ENCODE results near the gene LRMDA.

The LRMDA gene

DNA sequence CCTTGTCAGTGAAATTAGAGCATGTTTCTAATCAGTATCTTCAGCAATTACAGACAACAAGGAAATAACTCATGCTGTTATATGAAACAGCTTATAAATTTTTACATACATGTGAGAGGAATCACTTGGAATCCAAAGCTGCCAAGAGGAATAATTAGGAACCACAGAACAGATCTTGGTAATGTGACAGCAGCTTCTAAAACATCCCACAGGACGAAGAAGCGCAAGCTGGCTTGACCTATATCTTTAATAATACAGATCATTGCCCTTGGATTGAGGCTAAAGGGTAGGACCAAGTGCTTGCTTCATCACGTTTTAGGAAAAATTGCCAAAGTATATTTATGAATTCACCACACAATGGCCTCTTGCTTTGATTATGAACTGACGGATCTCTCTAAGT lies 869.8 kb downstream of the LRMDA start:
- DNase-seq (ENCODE audit: low read depth): no peak
- TF ChIP-seq, protein P1, sequence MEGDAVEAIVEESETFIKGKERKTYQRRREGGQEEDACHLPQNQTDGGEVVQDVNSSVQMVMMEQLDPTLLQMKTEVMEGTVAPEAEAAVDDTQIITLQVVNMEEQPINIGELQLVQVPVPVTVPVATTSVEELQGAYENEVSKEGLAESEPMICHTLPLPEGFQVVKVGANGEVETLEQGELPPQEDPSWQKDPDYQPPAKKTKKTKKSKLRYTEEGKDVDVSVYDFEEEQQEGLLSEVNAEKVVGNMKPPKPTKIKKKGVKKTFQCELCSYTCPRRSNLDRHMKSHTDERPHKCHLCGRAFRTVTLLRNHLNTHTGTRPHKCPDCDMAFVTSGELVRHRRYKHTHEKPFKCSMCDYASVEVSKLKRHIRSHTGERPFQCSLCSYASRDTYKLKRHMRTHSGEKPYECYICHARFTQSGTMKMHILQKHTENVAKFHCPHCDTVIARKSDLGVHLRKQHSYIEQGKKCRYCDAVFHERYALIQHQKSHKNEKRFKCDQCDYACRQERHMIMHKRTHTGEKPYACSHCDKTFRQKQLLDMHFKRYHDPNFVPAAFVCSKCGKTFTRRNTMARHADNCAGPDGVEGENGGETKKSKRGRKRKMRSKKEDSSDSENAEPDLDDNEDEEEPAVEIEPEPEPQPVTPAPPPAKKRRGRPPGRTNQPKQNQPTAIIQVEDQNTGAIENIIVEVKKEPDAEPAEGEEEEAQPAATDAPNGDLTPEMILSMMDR (IDR thresholded peaks at IDR 0.05; ENCODE audit: insufficient read depth, low read depth, low read length, missing control alignments): no peak
- no peak overlapping the region for H3K4me3 ChIP-seq (ENCODE audit: low read depth, low read length)

DNA sequence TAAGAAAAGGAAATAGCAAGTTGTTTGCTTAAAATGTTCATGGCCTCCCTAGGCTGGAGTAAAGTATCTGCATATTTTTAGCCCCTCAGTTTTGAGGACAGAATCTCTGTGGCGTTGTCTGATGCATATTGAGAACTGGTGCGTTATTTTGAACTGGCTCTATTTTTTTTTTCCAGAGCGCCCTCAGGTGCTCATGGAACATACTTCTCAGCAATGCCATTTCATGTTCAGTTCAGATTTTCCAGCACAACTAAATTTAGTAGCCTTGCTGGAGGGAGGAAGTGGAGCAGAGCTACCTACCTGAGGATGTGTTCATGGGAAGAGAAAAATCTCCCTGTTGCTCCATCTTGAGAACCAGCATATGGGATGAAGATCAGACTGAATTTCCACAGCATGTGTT lies 870.5 kb downstream of the LRMDA start:
- no peak overlapping the region for H3K4me3 ChIP-seq (ENCODE audit: low read depth, low read length)
- TF ChIP-seq, protein P1 (IDR thresholded peaks at IDR 0.05; ENCODE audit: insufficient read depth, low read depth, low read length, missing control alignments): no peak
- no peak for DNase-seq (ENCODE audit: low read depth)

DNA sequence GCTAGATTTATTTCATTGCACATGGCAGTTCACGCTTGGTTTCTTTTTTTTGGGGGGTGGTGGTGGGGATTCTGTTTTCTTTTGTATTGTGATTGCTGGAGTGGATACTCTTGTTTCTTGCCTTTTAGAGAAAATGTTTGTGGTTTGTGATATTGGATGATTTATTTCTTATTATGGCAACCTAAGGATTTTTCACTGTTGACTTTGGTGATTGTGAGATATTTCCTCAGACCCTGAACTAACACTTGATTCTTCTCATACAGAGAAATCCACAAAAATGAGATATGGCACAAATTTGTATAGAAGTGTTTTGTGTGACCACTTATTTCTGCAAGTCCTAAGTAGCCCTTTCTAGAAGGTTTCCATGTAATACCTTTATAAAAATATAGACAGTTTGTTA lies 871.1 kb downstream of the LRMDA start:
- DNase-seq (ENCODE audit: low read depth): no peak
- H3K4me3 ChIP-seq (ENCODE audit: low read depth, low read length): no peak overlapping the region
- TF ChIP-seq, protein P1 (IDR thresholded peaks at IDR 0.05; ENCODE audit: insufficient read depth, low read depth, low read length, missing control alignments): no peak

DNA sequence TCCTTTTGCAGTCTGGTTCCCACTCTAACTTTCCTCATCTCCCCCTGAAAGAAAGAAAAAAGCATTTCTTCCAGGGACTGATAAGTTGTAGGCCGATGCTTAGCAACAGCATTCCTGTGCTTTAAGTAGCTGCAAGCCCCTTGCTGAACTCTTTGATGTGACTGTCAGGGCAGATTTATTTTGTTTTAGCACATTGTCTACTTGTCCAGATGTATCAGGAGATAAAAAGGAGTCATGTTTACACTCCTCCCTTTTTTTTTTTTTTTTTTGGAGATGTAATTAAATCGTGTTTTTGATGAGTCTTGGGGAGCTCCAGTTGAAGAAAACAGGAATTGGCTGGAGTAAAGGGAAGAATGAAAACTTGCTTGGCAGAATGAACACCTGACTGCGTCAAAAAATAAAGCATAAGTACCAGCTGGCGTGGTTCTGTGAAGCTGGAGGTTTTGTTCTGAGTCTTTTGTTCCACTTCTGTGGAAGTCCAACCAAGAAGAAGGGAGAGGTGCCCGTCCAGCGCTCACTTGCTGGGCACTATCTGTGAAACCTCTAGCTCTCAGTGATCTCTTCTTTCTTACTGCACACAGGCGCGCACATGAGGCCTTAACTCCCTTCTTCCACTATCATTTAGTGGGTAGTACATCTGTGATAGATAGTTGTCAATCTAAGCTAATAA lies 871.7 kb downstream of the LRMDA start:
- no peak overlapping the region for H3K4me3 ChIP-seq (ENCODE audit: low read depth, low read length)
- TF ChIP-seq, protein P1 (IDR thresholded peaks at IDR 0.05; ENCODE audit: insufficient read depth, low read depth, low read length, missing control alignments): no peak
- DNase-seq (ENCODE audit: low read depth): no peak

DNA sequence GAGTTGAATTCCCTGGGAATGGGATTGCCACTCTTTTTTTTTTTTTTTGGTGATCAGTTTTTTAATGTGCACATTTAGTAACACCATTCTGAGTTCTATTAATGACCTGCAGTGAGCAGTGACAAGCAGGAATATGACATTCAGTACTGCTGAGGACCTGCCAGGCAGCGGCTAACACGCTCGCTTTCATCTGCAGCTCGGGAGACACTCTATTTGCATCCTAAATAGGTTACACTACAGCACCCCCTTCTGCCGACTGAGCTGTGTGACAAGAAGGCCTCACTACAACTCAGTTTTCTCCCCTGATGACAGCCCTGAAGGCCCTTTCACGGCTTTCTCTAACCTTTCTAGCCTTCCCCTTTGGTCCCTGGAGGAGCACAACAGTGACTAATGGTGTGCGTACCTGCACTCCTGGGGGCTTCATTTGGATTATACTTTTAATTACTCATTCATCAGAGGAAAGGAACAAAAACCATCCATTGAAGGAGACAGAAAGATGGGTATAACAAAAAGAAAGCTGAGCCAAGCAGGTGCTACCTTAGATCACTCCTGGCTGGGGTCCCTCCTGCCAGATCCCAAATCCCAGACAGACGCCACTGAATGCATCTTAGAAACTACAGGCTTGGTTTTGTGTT lies 872.4 kb downstream of the LRMDA start:
- DNase-seq (ENCODE audit: low read depth): peak; percentile 55

DNA sequence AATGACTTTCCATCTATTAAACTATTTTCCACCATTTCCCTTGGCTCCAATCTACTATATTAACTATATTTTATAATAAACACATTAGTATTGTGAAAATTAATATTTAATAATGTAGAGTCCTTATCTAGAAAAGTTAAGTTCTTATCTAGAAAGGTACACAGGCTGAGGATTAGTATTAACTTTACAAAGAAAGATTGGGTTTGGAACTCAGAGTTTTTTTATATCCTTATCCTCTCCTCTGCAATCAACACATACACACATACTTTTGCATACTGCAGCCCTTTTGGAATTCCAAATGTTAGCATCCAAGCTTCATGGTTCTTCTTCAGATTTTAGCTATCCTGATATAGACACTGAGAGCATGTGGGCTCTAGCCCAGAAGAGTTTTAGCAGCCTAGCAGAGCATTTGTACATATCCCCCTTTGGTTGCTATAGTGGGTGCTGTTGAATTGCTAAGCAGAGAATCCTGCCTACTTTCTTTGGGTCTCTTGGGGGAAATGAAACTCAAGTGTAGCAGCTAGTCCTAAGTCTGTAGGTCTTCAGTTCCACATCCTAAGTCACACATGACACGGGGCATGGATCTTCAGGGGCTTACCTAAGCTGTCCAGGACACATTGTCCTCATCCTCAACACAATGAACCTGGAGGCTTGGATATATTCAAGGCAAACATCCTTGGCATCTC lies 874.6 kb downstream of the LRMDA start:
- no peak overlapping the region for H3K4me3 ChIP-seq (ENCODE audit: low read depth, low read length)
- no peak for DNase-seq (ENCODE audit: low read depth)
- TF ChIP-seq, protein P1 (IDR thresholded peaks at IDR 0.05; ENCODE audit: insufficient read depth, low read depth, low read length, missing control alignments): no peak

More for the DNA sequence above, 872.4 kb downstream of the LRMDA start:
- no peak overlapping the region for H3K4me3 ChIP-seq (ENCODE audit: low read depth, low read length)
- TF ChIP-seq, protein P1 (IDR thresholded peaks at IDR 0.05; ENCODE audit: insufficient read depth, low read depth, low read length, missing control alignments): peak; percentile 46
